HepG2 (cell line): ENCODE results near the gene TRAPPC12. TPM values are rescaled to one million over a fixed set of nuclear protein-coding genes. Genes with fewer than 3 reads are reported as not detected.

Source experiments
- CEBPG ChIP-seq: IDR thresholded peaks from 2 replicates; pipeline ENCODE4 v1.6.1; 2016
- MAF1 ChIP-seq: sonication (generic); formaldehyde crosslinking; IDR thresholded peaks from 2 replicates; pipeline ENCODE4 v1.5.0; 2020; ENCODE audit warnings: missing genetic modification reagents, borderline replicate concordance
- NR2F6 ChIP-seq, 2 experiments: IDR thresholded peaks; 2 replicates each; pipeline ENCODE4 v1.6.1; 2016; ENCODE audit warnings: antibody characterized with exemption in 1 of 2, mild to moderate bottlenecking in 1 of 2
- RARA ChIP-seq: IDR thresholded peaks from 2 replicates; pipeline ENCODE4 v1.6.1; 2016; ENCODE audit warnings: missing genetic modification reagents, missing compliant biosample characterization
- SIX4 ChIP-seq: sonication (generic); formaldehyde crosslinking; IDR thresholded peaks from 2 replicates; pipeline ENCODE4 v1.4.0; 2020; ENCODE audit warnings: missing genetic modification reagents
- SNAPC2 ChIP-seq: sonication (generic); formaldehyde crosslinking; IDR thresholded peaks from 2 replicates; pipeline ENCODE4 v1.8.1; 2022; ENCODE audit warnings: mild to moderate bottlenecking, missing genetic modification reagents
- ZNF33A ChIP-seq: sonication (generic); formaldehyde crosslinking; IDR thresholded peaks from 2 replicates; pipeline ENCODE4 v1.5.1; 2020; ENCODE audit warnings: missing genetic modification reagents, mild to moderate bottlenecking, moderate library complexity, borderline replicate concordance
- polyA plus RNA-seq, 8 experiments: library from polyadenylated mRNA; depleted of rRNA in 3 of 8; stranded (reverse) in 7 of 8; unstranded in 1 of 8; fragments of >200 nt; fragmentation: Illumina TruSeq in 4 of 8; extraction: Trizol in 4 of 8; gene quantifications; 2 replicates each; pipeline versions ENCODE4 v1.2.1 to v1.2.3, GENCODE V29; 2011 to 2016; ENCODE audit warnings: low read depth in 4 of 8, missing spikeins in 1 of 8, mixed read lengths in 1 of 8; ENCODE audit not compliant: insufficient read depth in 1 of 8
- total RNA-seq, 5 experiments: library from RNA; depleted of rRNA; stranded (reverse); fragments of >200 nt; fragmentation: Illumina TruSeq; extraction: Trizol; gene quantifications; 2 replicates each; pipeline ENCODE4 v1.2.3, GENCODE V29; 2016; ENCODE audit warnings: low read depth in 1 of 5
- TF ChIP-seq, protein P1 (sequence below): IDR thresholded peaks from 2 replicates; pipeline ENCODE4 v1.6.1; 2016; ENCODE audit warnings: control low read depth
- TF ChIP-seq, protein P2 (sequence below): IDR thresholded peaks from 2 replicates; pipeline ENCODE4 v1.6.1; 2016; ENCODE audit warnings: missing genetic modification reagents, missing compliant biosample characterization
- TF ChIP-seq, protein P3 (sequence below): sonication (generic); formaldehyde crosslinking; IDR thresholded peaks from 2 replicates; pipeline ENCODE4 v1.4.0; 2020; ENCODE audit warnings: missing genetic modification reagents

The TRAPPC12 gene
- total and polyA plus RNA-seq, 2 of the 13 experiments (the other 11 are each of a cell fraction or from before 2014, with no cell fraction given), result 46.4 to 97.7 TPM

DNA sequence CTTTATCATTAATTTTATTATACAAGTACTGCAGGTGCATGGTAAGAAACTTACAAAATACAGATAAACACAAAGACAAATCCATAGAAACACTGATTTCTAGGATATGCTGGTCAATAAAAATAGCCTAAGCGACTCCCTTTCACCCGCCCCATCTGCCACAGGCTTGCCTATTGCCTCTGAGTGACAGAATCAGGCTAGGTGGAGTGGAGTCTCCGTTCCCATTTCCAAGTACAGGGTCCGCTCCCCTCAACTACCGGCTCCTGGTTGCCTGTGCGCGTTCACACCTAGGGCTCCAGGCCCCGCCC is 201 bp upstream of the TRAPPC12 start (continued):
- TF ChIP-seq, protein P1, sequence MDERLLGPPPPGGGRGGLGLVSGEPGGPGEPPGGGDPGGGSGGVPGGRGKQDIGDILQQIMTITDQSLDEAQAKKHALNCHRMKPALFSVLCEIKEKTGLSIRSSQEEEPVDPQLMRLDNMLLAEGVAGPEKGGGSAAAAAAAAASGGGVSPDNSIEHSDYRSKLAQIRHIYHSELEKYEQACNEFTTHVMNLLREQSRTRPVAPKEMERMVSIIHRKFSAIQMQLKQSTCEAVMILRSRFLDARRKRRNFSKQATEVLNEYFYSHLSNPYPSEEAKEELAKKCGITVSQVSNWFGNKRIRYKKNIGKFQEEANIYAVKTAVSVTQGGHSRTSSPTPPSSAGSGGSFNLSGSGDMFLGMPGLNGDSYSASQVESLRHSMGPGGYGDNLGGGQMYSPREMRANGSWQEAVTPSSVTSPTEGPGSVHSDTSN (CRISPR knock-in tag), result 0 out of 2 replicates have a peak, but pooled peaks have one; percentile 26
- TF ChIP-seq NR2F6 (IDR thresholded peaks at IDR 0.05) (no peak), NR2F6 (CRISPR knock-in tag; IDR thresholded peaks at IDR 0.05) (no peak), RARA (CRISPR knock-in tag) (no peak), CEBPG (no peak; the same call in 1 of the 2 replicates), ZNF33A (CRISPR knock-in tag) (0 out of 2 replicates have a peak, but pooled peaks have one; percentile 64), SNAPC2 (CRISPR knock-in tag) (0 out of 2 replicates have a peak, but pooled peaks have one; percentile 23), SIX4 (CRISPR knock-in tag) (0 out of 2 replicates have a peak, but pooled peaks have one; percentile 11), MAF1 (CRISPR knock-in tag) (no peak)
- TF ChIP-seq, protein P2, sequence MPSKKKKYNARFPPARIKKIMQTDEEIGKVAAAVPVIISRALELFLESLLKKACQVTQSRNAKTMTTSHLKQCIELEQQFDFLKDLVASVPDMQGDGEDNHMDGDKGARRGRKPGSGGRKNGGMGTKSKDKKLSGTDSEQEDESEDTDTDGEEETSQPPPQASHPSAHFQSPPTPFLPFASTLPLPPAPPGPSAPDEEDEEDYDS (CRISPR knock-in tag), result peak; percentile 89; the same call in 1 of the 2 replicates
- TF ChIP-seq, protein P3, sequence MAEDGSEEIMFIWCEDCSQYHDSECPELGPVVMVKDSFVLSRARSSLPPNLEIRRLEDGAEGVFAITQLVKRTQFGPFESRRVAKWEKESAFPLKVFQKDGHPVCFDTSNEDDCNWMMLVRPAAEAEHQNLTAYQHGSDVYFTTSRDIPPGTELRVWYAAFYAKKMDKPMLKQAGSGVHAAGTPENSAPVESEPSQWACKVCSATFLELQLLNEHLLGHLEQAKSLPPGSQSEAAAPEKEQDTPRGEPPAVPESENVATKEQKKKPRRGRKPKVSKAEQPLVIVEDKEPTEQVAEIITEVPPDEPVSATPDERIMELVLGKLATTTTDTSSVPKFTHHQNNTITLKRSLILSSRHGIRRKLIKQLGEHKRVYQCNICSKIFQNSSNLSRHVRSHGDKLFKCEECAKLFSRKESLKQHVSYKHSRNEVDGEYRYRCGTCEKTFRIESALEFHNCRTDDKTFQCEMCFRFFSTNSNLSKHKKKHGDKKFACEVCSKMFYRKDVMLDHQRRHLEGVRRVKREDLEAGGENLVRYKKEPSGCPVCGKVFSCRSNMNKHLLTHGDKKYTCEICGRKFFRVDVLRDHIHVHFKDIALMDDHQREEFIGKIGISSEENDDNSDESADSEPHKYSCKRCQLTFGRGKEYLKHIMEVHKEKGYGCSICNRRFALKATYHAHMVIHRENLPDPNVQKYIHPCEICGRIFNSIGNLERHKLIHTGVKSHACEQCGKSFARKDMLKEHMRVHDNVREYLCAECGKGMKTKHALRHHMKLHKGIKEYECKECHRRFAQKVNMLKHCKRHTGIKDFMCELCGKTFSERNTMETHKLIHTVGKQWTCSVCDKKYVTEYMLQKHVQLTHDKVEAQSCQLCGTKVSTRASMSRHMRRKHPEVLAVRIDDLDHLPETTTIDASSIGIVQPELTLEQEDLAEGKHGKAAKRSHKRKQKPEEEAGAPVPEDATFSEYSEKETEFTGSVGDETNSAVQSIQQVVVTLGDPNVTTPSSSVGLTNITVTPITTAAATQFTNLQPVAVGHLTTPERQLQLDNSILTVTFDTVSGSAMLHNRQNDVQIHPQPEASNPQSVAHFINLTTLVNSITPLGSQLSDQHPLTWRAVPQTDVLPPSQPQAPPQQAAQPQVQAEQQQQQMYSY (CRISPR knock-in tag), result peak; percentile 82; the same call in 1 of the 2 replicates
